Measurements from ENCODE around the gene CEACAM8.

DNA sequence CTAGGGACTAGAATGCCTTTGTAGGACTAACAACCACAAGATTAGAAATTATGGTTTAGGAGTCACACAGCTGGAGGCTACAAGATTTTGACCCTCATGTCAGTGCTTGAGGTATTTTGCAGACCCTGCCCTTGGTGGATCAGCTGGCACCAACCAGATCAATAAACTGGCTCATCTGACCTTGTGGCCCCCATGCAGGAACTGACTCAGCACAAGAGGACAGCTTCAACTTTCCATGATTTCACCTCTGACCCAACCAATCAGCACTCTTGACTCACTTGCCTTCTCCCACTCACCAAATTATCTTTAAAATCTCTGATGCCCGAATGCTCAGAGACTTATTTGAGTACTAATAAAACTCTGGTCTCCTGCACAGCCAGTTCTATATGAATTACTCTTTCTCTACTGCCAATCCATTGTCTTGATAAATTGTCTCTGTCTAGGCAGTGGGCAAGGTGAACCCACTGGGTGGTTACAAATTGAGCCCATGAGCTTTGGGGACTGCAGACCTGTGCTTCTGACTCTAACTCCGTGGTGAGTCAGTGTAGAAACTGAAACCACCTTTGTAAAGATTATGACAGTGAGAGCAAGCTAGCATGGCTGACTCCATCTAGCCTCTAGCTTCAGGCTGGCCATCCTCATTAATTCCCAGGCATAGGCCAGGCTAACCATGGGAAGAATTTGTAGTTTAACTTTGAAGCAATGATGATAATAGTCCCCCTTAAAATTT lies 33.9 kb upstream of the CEACAM8 start:
- TF ChIP-seq CTCF (IDR thresholded peaks at IDR 0.05) (no peak), POLR2A (IDR thresholded peaks at IDR 0.05) (no peak), EP300 (IDR thresholded peaks at IDR 0.05) (no peak)

All from gastroesophageal sphincter (tissue), 3 donors.